ENCODE data around the gene CCDC97.
A peak's percentile ranks its signal among the peaks of the same experiment; 100 is the strongest.
"Not testable (repeated sequence)": the region's sequence is repeated elsewhere in the genome, so short reads cannot be mapped to it uniquely, and the experiment has no call there.

Gene CCDC97

DNA sequence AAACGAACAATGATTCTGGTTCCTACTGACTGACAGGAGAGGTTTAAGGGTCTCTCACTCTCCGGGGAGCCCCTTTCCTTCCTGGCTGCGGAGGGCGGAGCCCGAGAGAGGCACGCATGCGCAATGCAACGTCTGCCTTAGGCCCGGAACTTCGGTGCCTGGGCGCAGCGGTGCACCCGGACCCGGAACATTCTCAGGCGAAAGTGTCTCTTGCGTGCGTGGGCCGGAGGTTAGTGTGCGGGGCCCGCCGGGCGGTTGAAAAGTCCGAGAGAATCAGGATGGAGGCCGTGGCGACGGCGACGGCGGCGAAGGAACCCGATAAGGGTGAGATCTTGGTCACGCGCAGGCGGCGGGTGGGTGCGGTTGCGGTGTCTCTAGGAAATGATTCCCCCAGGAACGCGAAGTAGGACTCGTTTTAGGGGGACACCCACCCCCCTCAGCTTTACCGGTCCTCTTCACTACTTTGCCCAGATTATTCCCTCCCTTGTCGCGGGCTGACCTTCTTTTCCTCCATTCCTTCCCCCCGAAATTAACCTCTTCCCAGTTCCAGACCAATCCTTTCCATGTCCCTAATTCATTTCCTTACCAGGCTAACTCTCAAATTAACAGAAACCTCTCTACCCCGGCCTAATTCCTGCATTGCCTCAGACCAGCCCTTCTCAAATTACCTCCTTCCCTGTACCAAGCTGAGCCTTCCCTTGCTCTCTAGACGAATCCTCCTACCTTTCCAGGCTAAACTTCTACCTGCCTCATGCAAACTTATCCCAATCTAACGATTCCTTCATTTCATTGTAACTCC, at the start of gene CCDC97:
CCDC97 (plus strand) TSS at position 140 of the 799 bp plus-strand sequence; CDS start at position 279, 139 bp downstream.
- peak; percentile 85 for DNase-seq (ENCODE audit: low read depth)

GRCh38 chr19:41261474-41262190, 48.3 kb upstream of the CCDC97 start:
- DNase-seq (ENCODE audit: low read depth), result no peak

DNA sequence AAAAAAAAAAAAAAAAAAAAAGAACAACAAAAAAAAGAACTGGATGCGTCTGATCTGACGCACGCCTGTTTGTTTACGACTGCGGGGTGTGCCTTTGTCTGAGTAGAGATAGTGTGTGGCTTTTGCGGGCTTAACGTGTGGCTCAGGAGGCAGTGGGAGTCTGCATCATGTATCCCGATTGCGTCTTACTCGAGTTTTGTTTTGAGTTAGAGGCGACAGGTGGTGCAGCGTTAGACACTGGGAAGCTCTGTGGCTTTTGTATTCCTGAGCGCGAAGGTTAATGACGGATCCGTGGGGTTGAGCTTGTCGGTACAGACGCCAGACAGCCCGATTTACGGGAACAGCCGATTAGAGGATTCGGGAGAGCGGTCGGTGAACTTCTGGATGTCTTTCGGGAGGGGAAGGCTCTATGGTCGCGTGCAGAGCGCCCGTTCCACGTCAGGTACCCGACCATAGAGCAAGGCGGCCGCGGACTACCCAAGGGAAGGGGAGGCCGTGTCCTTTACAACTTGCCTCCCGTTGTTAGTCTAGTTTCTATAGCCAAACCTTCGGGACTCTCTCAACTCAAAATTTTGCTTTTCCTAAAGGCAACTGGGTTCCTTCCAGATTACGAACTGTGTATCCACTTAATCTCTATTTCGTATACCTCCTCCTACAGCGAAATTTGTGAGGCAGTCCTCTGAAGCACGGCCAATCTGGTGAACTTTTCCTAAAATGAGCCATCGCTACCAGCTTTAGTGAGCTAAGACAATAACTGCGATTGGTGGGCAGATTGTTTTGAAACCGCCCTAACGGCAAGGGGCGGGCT, 46.7 kb upstream of the CCDC97 start:
- DNase-seq (ENCODE audit: low read depth), result peak; percentile 71

- peak; percentile 99 for DNase-seq (ENCODE audit: low read depth)
Observed at GRCh38 chr19:41263850-41264580, 46.0 kb upstream of the CCDC97 start, which contains the start of gene HNRNPUL1. HNRNPUL1 (plus strand) TSS chr19:41264372; CDS start chr19:41264504, 132 bp downstream.

- no peak for DNase-seq (ENCODE audit: low read depth)
Observed at GRCh38 chr19:41264581-41265394, 45.2 kb upstream of the CCDC97 start.

GRCh38 chr19:41265395-41266153, 44.4 kb upstream of the CCDC97 start:
- DNase-seq (ENCODE audit: low read depth), result no peak

GRCh38 chr19:41269055-41269454, 40.9 kb upstream of the CCDC97 start:
- DNase-seq (ENCODE audit: low read depth), result no peak

GRCh38 chr19:41269571-41269970, 40.4 kb upstream of the CCDC97 start:
- DNase-seq (ENCODE audit: low read depth), result no peak

- DNase-seq (ENCODE audit: low read depth), result no peak
Observed at GRCh38 chr19:41273076-41273475, 36.9 kb upstream of the CCDC97 start.

DNA sequence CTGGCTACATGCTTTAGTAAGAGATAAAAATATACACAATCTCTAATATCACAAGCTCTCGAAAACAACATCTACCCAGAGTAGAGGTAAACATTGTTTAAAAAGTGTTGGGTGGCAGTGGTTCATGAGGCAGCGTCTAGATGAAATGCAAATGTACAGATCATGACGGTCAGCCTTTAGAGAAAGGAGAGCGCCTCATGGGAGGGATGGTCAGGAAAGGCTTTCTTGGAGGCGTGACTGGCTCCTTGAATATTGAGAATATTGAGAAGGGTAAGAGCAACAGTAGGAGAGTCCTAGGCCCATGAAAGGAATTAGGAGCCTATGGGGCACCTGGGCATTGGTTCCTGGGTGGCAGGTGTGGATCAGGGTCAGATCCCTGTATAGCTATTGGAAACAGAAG, 35.2 kb upstream of the CCDC97 start:
- no peak for DNase-seq (ENCODE audit: low read depth)

DNA sequence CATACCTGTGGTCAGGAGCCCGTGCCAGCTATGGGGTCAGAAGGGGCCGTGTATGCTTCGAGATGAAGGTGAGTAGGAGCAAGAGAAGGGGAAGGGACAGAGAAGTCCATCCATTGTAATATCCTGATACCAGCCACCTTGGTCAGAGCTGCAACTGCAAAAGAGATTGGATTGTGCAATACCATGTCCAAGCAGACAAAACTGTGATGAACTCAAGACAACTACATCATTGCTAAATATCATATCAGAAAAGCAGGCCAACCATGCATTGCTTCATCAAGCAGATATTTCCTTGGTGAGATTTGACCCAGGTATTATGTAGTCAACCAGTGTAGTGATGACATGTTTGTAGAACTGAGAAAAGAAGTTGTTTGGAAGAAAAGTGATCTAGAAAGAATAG, 33.7 kb upstream of the CCDC97 start:
- DNase-seq (ENCODE audit: low read depth), result no peak

GRCh38 chr19:41278478-41278877, 31.5 kb upstream of the CCDC97 start:
- DNase-seq (ENCODE audit: low read depth), result no peak

DNA sequence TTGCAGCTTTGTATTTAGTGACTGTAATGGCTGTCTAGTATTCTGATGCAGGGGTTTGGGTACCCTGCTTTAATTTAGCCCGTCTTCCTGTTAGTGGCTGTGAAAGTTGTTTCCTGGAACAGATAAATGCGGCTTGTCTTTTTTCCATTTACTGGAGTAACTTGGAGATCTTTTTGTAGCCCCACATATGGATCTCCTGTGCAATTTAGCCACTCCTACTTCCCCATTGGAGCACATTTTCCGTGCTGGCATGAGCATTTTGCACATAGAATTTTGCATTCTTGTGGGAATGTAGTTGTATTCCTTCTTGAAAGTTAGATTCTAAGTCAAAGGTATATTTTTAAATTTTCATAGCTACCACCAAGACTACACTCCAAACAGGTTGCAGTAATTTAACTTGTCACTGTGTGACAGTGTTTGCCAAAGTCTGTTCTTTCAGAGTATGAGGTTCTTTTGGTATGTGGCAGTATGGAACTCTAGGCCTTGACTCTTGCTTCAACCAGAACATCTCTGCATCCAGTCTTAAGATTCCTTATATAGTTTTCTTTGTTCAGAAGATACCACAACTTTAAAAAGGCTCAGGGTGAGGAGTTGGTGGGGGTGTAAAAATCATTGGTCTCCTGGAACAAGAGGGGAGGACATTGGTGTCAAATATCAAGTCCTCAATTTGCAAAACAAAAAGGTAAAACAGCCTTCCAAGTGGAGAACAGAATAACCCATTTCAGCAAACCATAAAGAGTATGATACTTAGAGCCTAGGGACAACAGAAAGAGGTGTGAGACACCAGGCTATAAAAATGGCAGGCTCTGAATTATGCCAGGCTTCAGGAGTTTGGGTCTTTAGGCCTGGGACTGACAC, 21.1 kb upstream of the CCDC97 start:
- no peak for DNase-seq (ENCODE audit: low read depth)

GRCh38 chr19:41289814-41290213, 20.2 kb upstream of the CCDC97 start:
- not testable (repeated sequence) for DNase-seq (ENCODE audit: low read depth)

GRCh38 chr19:41294393-41294792, 15.6 kb upstream of the CCDC97 start:
- no peak for DNase-seq (ENCODE audit: low read depth)

DNA sequence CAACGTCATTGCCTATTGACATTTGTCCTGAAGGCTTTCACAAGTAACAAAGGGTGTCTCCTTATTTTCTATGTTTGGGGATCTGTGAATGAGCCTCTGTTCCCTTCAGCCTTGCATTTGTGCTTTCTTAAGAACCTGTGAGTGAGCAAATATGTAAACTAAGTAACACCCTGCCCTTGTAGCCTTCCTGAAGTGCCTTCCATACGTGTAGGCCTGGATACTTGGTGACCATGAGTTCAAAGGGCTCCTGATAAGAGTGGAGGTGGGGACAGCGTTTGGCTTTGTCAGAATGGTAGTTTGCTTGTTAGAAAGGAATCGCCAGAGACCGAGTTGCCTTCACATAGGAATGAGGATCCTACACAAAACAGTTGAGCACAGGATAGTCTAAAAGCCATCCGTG, 14.5 kb upstream of the CCDC97 start:
- DNase-seq (ENCODE audit: low read depth), result no peak

GRCh38 chr19:41296433-41296871, 13.5 kb upstream of the CCDC97 start:
- no peak for DNase-seq (ENCODE audit: low read depth)

- no peak for DNase-seq (ENCODE audit: low read depth)
Observed at GRCh38 chr19:41297628-41298347, 12.2 kb upstream of the CCDC97 start.

Data from activated gamma-delta T cell treated with anti-CD3 and anti-CD28 coated beads, Interleukin-2, amount 50 U/mL, for 16 hours (primary cell).